MM.1S (cell line): ENCODE data around the gene NRXN3.

Source experiments
- EZH2 ChIP-seq: fragments of 300-600 bp; sonication (generic); optimal IDR thresholded peaks from 2 replicates; pipeline ENCODE3; 2017; ENCODE audit warnings: low read depth, mild to moderate bottlenecking, antibody characterized with exemption, low read length, mixed read lengths
- EZH2phosphoT487 ChIP-seq: fragments of 300-600 bp; sonication (generic); IDR thresholded peaks from 2 replicates; pipeline ENCODE4 v1.6.1; 2018; ENCODE audit warnings: antibody characterized with exemption, low read length
- TF ChIP-seq, protein P1 (sequence below): fragments of 300-600 bp; sonication (generic); IDR thresholded peaks from 2 replicates; pipeline ENCODE4 v1.5.1; 2016; ENCODE audit warnings: antibody characterized with exemption, low read length, mixed read lengths

GRCh38 chr14:79596551-79596950 is 1426.4 kb downstream of the NRXN3 start:
- TF ChIP-seq EZH2 (no peak), EZH2phosphoT487 (no peak)
- TF ChIP-seq, protein P1, sequence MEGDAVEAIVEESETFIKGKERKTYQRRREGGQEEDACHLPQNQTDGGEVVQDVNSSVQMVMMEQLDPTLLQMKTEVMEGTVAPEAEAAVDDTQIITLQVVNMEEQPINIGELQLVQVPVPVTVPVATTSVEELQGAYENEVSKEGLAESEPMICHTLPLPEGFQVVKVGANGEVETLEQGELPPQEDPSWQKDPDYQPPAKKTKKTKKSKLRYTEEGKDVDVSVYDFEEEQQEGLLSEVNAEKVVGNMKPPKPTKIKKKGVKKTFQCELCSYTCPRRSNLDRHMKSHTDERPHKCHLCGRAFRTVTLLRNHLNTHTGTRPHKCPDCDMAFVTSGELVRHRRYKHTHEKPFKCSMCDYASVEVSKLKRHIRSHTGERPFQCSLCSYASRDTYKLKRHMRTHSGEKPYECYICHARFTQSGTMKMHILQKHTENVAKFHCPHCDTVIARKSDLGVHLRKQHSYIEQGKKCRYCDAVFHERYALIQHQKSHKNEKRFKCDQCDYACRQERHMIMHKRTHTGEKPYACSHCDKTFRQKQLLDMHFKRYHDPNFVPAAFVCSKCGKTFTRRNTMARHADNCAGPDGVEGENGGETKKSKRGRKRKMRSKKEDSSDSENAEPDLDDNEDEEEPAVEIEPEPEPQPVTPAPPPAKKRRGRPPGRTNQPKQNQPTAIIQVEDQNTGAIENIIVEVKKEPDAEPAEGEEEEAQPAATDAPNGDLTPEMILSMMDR: no peak
